HCT116 (cell line): ENCODE results near the gene RNASE1. TPM values are rescaled to one million over a fixed set of nuclear protein-coding genes. Genes with fewer than 3 reads are reported as not detected.
"Not testable (repeated sequence)": the region's sequence is repeated elsewhere in the genome, so short reads cannot be mapped to it uniquely, and the experiment has no call there.

ENCODE experiments used
- ATAC-seq: fragments of 200-7000 bp; cut with Tn5 transposase; 2 replicates; pipeline ENCODE4 v1.9.1; 2020; ENCODE audit warnings: mild to moderate bottlenecking, moderate library complexity
- BruUV-seq: library from RNA; stranded (reverse); fragments of 400-500 nt; replicated peaks from 2 replicates; lab custom pipeline; 2021; lab: Mats Ljungman, UMichigan
- CTCF ChIA-PET: fragments of 300-600 bp; sonication (Branson Sonifier 250); formaldehyde crosslinking; loops from one replicate; lab custom pipeline; 2021; ENCODE audit warnings: antibody characterized with exemption; lab: Charles Lee
- POLR2A ChIA-PET: fragments of 300-600, 350-600 bp; sonication (Branson Sonifier 250); formaldehyde crosslinking; loops from one replicate; lab custom pipeline; 2021; ENCODE audit warnings: antibody characterized with exemption; lab: Charles Lee
- RAD21 ChIA-PET, 2 experiments: fragments of 300-600 bp; sonication (Branson Sonifier 250); formaldehyde crosslinking; loops; one replicate each; lab custom pipeline; 2023; ENCODE audit warnings: low total read pairs in 2 of 2; ENCODE audit not compliant: uncharacterized antibody in 2 of 2, unreplicated experiment in 2 of 2, low non-redundant PET in 1 of 2; lab: Charles Lee
- DNase-seq: peaks from one replicate; pipeline ENCODE4 v3.0.0-alpha.2; 2010; ENCODE audit warnings: low read depth, low spot score
- H2AFZ ChIP-seq: fragments of 200-600 bp; shearing (Covaris generic), sonication (generic); 2 replicates; pipeline ENCODE4 v1.6.1; 2017; ENCODE audit warnings: low read depth, mixed run types, mixed read lengths, antibody characterized with exemption, low read length; ENCODE audit not compliant: poor library complexity, severe bottlenecking
- H3K27ac ChIP-seq: 2 replicates; pipeline ENCODE4 v1.5.1; 2012; ENCODE audit warnings: low read depth, low read length
- H3K27me3 ChIP-seq: fragments of 200-600 bp; sonication (generic); 2 replicates; pipeline ENCODE4 v1.6.1; 2016; ENCODE audit warnings: mixed run types, low read length, mixed read lengths; ENCODE audit not compliant: insufficient read depth
- H3K36me3 ChIP-seq, 2 experiments: fragments of 200-500 bp in 1 of 2; fragments of 200-600 bp in 1 of 2; sonication (Bioruptor generic) in 1 of 2; sonication (generic) in 1 of 2; 2 replicates each; pipeline versions ENCODE4 v1.5.1 to v1.6.1; 2014 to 2016; ENCODE audit warnings: low read length in 2 of 2, inconsistent platforms in 1 of 2, mixed read lengths in 1 of 2, mixed run types in 1 of 2; ENCODE audit not compliant: insufficient read depth in 2 of 2, control insufficient read depth in 1 of 2
- H3K4me1 ChIP-seq, 2 experiments: fragments of 200-600 bp in 1 of 2; sonication (generic) in 1 of 2; 2 replicates each; pipeline versions ENCODE4 v1.5.1 to v1.6.1; 2012 to 2017; ENCODE audit warnings: low read length in 2 of 2, inconsistent platforms in 1 of 2, mild to moderate bottlenecking in 1 of 2, mixed read lengths in 1 of 2, mixed run types in 1 of 2, moderate library complexity in 1 of 2; ENCODE audit not compliant: insufficient read depth in 2 of 2, control insufficient read depth in 1 of 2
- H3K4me2 ChIP-seq: fragments of 200-600 bp; sonication (generic); 2 replicates; pipeline ENCODE4 v1.6.1; 2017; ENCODE audit warnings: mixed run types, low read length, mixed read lengths
- H3K4me3 ChIP-seq, 2 experiments: fragments of 200-600 bp in 1 of 2; sonication (generic) in 1 of 2; replicated peaks in 1 of 2; 2 replicates each; pipeline ENCODE4 v1.5.1; 2011 to 2016; ENCODE audit warnings: low read length in 2 of 2, control low read depth in 1 of 2, low read depth in 1 of 2, mild to moderate bottlenecking in 1 of 2, mixed read lengths in 1 of 2, mixed run types in 1 of 2
- H3K79me2 ChIP-seq: fragments of 200-600 bp; sonication (generic); 2 replicates; pipeline ENCODE4 v1.6.1; 2017; ENCODE audit warnings: mild to moderate bottlenecking, mixed run types, low read length, moderate library complexity, mixed read lengths; ENCODE audit not compliant: insufficient read depth
- H3K9ac ChIP-seq: fragments of 200-600 bp; sonication (generic); 2 replicates; pipeline ENCODE4 v1.6.1; 2016; ENCODE audit warnings: low read length, mixed read lengths
- H3K9me2 ChIP-seq: fragments of 200-600 bp; sonication (generic), shearing (Covaris generic); 2 replicates; pipeline ENCODE4 v1.6.1; 2017; ENCODE audit warnings: mixed run types, mild to moderate bottlenecking, moderate library complexity; ENCODE audit not compliant: insufficient read depth
- H3K9me3 ChIP-seq, 2 experiments: fragments of 200-500 bp in 1 of 2; fragments of 200-600 bp in 1 of 2; sonication (Bioruptor generic) in 1 of 2; sonication (generic) in 1 of 2; 2 replicates each; pipeline ENCODE4 v1.6.1; 2014 to 2017; ENCODE audit warnings: low read length in 2 of 2, mixed read lengths in 2 of 2, inconsistent platforms in 1 of 2, low read depth in 1 of 2, mild to moderate bottlenecking in 1 of 2, mixed run types in 1 of 2, moderate library complexity in 1 of 2; ENCODE audit not compliant: control insufficient read depth in 1 of 2, insufficient read depth in 1 of 2
- H4K20me1 ChIP-seq: fragments of 200-600 bp; sonication (generic), shearing (Covaris generic); 2 replicates; pipeline ENCODE4 v1.6.1; 2017; ENCODE audit warnings: mixed run types, mild to moderate bottlenecking, moderate library complexity; ENCODE audit not compliant: insufficient read depth
- CBX3 ChIP-seq: IDR thresholded peaks from 2 replicates; pipeline ENCODE4 v1.6.1; 2012; ENCODE audit warnings: low read depth
- CEBPB ChIP-seq: IDR thresholded peaks from 2 replicates; pipeline ENCODE4 v1.6.1; 2012; ENCODE audit warnings: low read depth
- EGR1 ChIP-seq: IDR thresholded peaks from 2 replicates; pipeline ENCODE4 v1.6.1; 2012; ENCODE audit warnings: low read depth
- ELF1 ChIP-seq: IDR thresholded peaks from 2 replicates; pipeline ENCODE4 v1.6.1; 2012; ENCODE audit warnings: low read depth, borderline replicate concordance
- EZH2 ChIP-seq: fragments of 200-600 bp; sonication (generic); IDR thresholded peaks from 2 replicates; pipeline ENCODE4 v1.6.1; 2017; ENCODE audit warnings: antibody characterized with exemption, mixed run types
- POLR2A ChIP-seq: IDR thresholded peaks from 2 replicates; pipeline ENCODE4 v1.7.0; 2011; ENCODE audit warnings: borderline replicate concordance; ENCODE audit not compliant: insufficient read depth, insufficient read length; ENCODE audit errors: extremely low read depth
- POLR2AphosphoS5 ChIP-seq: IDR thresholded peaks from 2 replicates; pipeline ENCODE4 v1.6.1; 2011; ENCODE audit warnings: mild to moderate bottlenecking, low read depth, low read length, moderate library complexity
- SIN3A ChIP-seq: IDR thresholded peaks from 2 replicates; pipeline ENCODE4 v1.6.1; 2012; ENCODE audit warnings: low read depth
- ZFX ChIP-seq: fragments of 450-650 bp; IDR thresholded peaks from 2 replicates; pipeline ENCODE4 v1.6.1; 2017
- intact Hi-C: fragments of 100-400 bp; cut with micrococcal nuclease; formaldehyde crosslinking; loops from 2 replicates; pipeline ENCODE4 v1.10.0; 2022
- total RNA-seq: library from RNA; stranded (reverse); gene quantifications from one replicate; pipeline ENCODE4 v1.2.1, GENCODE V29; 2021; ENCODE audit not compliant: unreplicated experiment
- TF ChIP-seq, protein P1 (sequence below): IDR thresholded peaks from 2 replicates; pipeline ENCODE4 v1.6.1; 2012

The RNASE1 gene
- total RNA-seq, 1 experiment from 2014 or later = 3.3 TPM

DNA sequence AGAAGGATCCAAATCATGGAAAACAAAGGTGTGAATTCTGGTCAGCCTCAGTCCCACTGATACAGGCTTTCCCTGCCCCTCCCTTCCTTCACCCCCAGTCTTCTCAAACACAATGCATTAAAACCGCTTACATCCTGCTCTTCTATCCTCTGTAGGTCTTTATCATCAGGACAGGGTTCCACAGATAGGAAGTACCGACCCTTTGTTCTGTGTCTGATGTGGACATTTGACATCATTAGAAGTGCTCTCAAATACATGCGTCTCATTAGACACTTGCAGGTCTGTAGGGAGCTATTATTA lies 34.1 kb downstream of the RNASE1 start:
- Histone ChIP-seq H3K4me3 (no peak overlapping the region), H3K4me1 (no peaks in the 10 kb centered on the region), H3K79me2 (no peaks in the 10 kb centered on the region), H2AFZ (no peak overlapping the region), H3K4me2 (no peak overlapping the region), H3K9ac (no peak overlapping the region), H3K27me3 (no peaks in the 10 kb centered on the region), H3K9me3 (no peaks in the 10 kb centered on the region), H4K20me1 (no peaks in the 10 kb centered on the region), H3K9me2 (no peaks in the 10 kb centered on the region), H3K36me3 (no peaks in the 10 kb centered on the region), H3K27ac (no peak overlapping the region)
- TF ChIP-seq EGR1 (no peak), POLR2AphosphoS5 (no peak), CEBPB (no peak), ELF1 (no peak), POLR2A (no peak), ZFX (no peak)
- ChIA-PET CTCF (no interaction called here), RAD21 (no interaction called here), POLR2A (no interaction called here)
- intact Hi-C loops = no loop called here
- ATAC-seq (no peak), DNase-seq (no peak)
- BruUV-seq = no TSS peak

DNA sequence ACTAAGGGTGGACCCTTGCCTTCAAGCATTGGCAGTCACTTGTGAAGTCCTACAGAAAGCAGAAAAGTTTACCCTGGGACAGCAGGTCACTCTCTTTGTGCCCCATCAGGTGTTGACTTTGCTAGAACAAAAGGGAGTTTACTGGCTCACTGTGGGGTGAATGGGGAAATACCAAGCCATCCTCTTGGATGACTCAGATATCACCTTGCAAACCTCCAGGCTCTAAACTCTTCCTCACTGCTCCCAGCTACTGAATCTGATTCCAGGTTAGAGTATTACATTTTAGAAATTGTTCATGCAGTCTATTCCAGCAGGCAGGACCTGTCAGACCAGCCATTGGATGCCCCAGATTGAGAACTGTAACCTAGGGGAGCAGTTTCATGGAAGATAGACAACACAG lies 41.7 kb downstream of the RNASE1 start:
- Histone ChIP-seq H3K36me3 (no peaks in the 10 kb centered on the region), H2AFZ (no peak overlapping the region), H3K9ac (no peak overlapping the region), H3K4me3 (no peak overlapping the region), H3K4me2 (no peak overlapping the region), H3K4me1 (no peaks in the 10 kb centered on the region), H3K27me3 (no peaks in the 10 kb centered on the region), H3K9me3 (no peaks in the 10 kb centered on the region), H3K27ac (no peak overlapping the region), H3K9me2 (no peaks in the 10 kb centered on the region), H3K79me2 (no peaks in the 10 kb centered on the region), H4K20me1 (no peaks in the 10 kb centered on the region)
- CTCF ChIA-PET = no interaction called here
- POLR2A ChIA-PET = no interaction called here
- intact Hi-C loops = no loop called here
- no TSS peak for BruUV-seq
- TF ChIP-seq SIN3A = no peak
- TF ChIP-seq, protein P1, sequence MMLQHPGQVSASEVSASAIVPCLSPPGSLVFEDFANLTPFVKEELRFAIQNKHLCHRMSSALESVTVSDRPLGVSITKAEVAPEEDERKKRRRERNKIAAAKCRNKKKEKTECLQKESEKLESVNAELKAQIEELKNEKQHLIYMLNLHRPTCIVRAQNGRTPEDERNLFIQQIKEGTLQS = no peak
- no peak for TF ChIP-seq EZH2
- TF ChIP-seq CBX3 = no peak
- TF ChIP-seq CEBPB = no peak
- RAD21 ChIA-PET = no interaction called here
- no peak for ATAC-seq
- DNase-seq = no peak

DNA sequence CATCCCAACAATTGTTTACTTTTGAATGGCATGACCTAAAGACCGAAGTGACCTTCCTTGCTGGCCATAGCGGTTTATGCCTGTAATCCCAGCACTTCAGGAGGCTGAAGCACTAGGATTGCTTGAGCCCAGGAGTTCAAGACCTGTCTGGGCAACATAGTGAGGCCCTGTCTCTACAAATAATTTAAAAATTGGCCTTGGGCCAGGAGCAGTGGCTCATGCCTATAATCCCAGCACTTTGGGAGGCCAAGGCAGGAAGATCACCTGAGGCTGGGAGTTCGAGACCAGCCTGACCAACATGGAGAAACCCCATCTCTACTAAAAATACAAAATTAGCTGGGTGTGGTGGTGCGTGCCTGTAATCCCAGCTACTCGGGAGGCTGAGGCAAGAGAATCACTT lies 43.2 kb downstream of the RNASE1 start:
- H3K36me3 ChIP-seq, H3K4me1 ChIP-seq, H3K27me3 ChIP-seq, H3K4me3 ChIP-seq, RAD21 ChIA-PET, ATAC-seq, H3K27ac ChIP-seq, H3K9me2 ChIP-seq, CTCF ChIA-PET, DNase-seq, POLR2A ChIA-PET, H4K20me1 ChIP-seq, BruUV-seq, H3K79me2 ChIP-seq, H3K9me3 ChIP-seq, intact Hi-C loops, H3K9ac ChIP-seq, H2AFZ ChIP-seq, H3K4me2 ChIP-seq: not testable (repeated sequence)
